Measurements from ENCODE around the gene ATP2A3. TPM values are rescaled to one million over a fixed set of nuclear protein-coding genes. Genes with fewer than 3 reads are reported as not detected.

ATP2A3 gene
- total RNA-seq, 2 donors from 2014 or later, result 16.3 to 44.5 TPM

DNA sequence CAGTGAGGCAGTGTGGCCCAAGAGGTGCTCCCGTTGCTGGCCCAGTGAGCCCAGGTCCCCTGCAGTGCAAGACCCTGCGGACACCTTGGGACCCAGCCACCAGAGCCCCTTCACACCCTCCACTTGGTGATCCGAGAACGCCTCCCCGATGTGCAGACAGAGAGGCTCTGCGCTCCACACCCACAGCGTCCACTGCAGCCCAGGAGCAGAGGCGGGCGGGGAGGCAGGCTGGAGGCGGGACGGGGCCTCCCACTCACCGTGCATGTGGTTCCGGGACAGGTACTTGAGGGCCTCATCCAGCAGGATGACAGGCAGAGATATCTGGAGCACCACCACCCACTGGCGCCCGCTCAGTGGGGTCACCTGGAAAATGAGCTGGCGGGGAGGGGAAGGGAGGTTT lies 35.8 kb downstream of the ATP2A3 start:
- intact Hi-C loops (cut with DNase I), result no loop called here
- no peaks in the 10 kb centered on the region for H3K36me3 ChIP-seq

DNA sequence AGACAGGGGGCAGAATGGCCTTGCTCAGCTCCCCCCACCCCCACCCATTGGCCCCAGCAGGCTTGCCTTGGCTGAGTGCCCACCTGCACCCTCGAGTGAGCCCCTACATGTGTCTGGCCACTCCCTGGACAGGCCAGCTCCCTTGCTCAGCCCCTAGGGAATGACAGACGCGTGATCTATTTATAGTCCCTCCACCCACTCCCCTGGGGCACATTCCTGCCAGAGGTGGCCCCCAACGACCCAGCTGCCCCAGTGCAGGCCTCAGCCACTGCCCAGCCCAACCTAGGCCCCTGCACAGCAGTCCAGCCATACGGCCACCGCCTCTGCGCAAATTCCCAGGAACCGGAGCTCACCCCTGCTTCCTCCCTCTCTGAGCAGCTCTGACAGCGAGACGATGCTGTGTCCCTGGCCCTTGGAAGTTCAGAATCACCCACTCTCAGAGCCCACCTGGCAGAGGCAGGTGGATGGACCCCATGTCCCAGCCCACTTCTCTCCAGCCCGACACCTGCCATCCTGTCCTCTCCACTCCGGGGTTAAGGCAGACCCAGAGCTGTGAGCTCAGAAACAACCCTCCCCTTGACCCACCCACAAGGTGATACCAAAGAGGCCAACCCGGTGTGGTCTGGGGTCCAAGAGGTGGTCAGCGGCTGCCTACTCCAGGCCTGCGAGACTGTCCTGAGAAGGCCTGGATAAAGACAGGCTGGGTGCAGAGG lies 36.5 kb downstream of the ATP2A3 start:
- H3K4me1 ChIP-seq (replicated peaks), result no peaks in the 10 kb centered on the region
- H3K27me3 ChIP-seq (replicated peaks; ENCODE audit: insufficient read depth), result no peaks in the 10 kb centered on the region
- TF ChIP-seq POLR2AphosphoS5 (IDR thresholded peaks at IDR 0.05), result no peak
- TF ChIP-seq, protein P1, sequence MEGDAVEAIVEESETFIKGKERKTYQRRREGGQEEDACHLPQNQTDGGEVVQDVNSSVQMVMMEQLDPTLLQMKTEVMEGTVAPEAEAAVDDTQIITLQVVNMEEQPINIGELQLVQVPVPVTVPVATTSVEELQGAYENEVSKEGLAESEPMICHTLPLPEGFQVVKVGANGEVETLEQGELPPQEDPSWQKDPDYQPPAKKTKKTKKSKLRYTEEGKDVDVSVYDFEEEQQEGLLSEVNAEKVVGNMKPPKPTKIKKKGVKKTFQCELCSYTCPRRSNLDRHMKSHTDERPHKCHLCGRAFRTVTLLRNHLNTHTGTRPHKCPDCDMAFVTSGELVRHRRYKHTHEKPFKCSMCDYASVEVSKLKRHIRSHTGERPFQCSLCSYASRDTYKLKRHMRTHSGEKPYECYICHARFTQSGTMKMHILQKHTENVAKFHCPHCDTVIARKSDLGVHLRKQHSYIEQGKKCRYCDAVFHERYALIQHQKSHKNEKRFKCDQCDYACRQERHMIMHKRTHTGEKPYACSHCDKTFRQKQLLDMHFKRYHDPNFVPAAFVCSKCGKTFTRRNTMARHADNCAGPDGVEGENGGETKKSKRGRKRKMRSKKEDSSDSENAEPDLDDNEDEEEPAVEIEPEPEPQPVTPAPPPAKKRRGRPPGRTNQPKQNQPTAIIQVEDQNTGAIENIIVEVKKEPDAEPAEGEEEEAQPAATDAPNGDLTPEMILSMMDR (IDR thresholded peaks at IDR 0.05), result no peak
- TF ChIP-seq POLR2A (IDR thresholded peaks at IDR 0.05), result no peak
- no peak overlapping the region for H3K27ac ChIP-seq
- no peaks in the 10 kb centered on the region for H3K36me3 ChIP-seq
- H3K9me3 ChIP-seq, result no peaks in the 10 kb centered on the region
- intact Hi-C loops (cut with DNase I), result no loop called here
- WGBS, result 83% methylated on average over 15 of the region's 15 CpGs
- no peak for DNase-seq (ENCODE audit: low spot score)
- no peak overlapping the region for H3K4me3 ChIP-seq

More for the DNA sequence above, 35.8 kb downstream of the ATP2A3 start:
- no peaks in the 10 kb centered on the region for H3K27me3 ChIP-seq (replicated peaks; ENCODE audit: insufficient read depth)
- no peak overlapping the region for H3K4me3 ChIP-seq
- WGBS, result 78% methylated on average over 15 of the region's 16 CpGs
- no peak for TF ChIP-seq POLR2A (IDR thresholded peaks at IDR 0.05)
- no peak for TF ChIP-seq POLR2AphosphoS5 (IDR thresholded peaks at IDR 0.05)
- TF ChIP-seq, protein P1 (IDR thresholded peaks at IDR 0.05), result no peak
- DNase-seq (ENCODE audit: low spot score), result no peak
- H3K4me1 ChIP-seq (replicated peaks), result no peaks in the 10 kb centered on the region
- no peak overlapping the region for H3K27ac ChIP-seq
- H3K9me3 ChIP-seq, result no peaks in the 10 kb centered on the region

DNA sequence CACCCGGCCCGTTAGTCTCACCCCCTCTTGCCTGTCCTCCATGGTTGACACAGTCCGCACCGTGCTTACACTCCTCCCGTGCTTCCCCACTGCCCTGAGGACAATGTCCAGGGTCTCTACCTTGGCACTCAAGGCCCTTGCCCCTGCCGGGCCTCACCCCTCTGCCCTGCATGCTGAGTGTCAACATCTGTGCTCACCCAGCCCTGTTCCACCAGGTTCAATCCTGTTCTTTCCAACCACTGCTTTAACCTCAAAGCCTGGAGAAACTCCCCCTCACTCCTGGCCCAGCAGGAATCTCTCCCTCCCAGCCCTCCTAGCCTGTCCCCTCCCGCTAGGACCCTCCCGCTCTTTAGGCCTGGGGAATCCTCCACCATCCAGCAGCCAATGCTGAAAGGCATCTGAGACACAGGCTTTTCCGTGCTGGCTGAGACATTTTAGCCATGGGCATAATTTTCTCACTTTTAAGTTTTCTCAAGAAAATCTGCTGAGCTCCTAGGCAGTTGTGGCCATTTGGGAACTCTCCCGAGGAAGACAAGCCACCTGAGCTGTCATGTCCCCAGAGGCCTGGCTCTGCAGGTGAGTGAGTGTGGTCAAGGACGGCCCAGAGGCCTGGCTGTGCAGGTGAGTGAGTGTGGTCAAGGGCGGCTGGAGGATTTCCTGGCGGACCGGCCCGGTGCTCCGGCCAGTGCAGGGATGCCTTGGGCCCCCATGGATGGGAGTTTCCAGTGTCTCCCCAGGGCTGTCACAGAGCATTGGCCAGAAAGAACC lies 37.2 kb downstream of the ATP2A3 start:
- no peaks in the 10 kb centered on the region for H3K4me1 ChIP-seq (replicated peaks)
- no peak overlapping the region for H3K27ac ChIP-seq
- TF ChIP-seq, protein P1 (IDR thresholded peaks at IDR 0.05), result no peak
- TF ChIP-seq POLR2A (IDR thresholded peaks at IDR 0.05) (no peak), POLR2AphosphoS5 (IDR thresholded peaks at IDR 0.05) (no peak)
- H3K27me3 ChIP-seq (replicated peaks; ENCODE audit: insufficient read depth), result no peaks in the 10 kb centered on the region
- no peaks in the 10 kb centered on the region for H3K36me3 ChIP-seq
- intact Hi-C loops (cut with DNase I), result no loop called here
- H3K4me3 ChIP-seq, result no peak overlapping the region
- DNase-seq (ENCODE audit: low spot score), result no peak
- no peaks in the 10 kb centered on the region for H3K9me3 ChIP-seq
- WGBS, result 86% methylated on average over 16 of the region's 16 CpGs

DNA sequence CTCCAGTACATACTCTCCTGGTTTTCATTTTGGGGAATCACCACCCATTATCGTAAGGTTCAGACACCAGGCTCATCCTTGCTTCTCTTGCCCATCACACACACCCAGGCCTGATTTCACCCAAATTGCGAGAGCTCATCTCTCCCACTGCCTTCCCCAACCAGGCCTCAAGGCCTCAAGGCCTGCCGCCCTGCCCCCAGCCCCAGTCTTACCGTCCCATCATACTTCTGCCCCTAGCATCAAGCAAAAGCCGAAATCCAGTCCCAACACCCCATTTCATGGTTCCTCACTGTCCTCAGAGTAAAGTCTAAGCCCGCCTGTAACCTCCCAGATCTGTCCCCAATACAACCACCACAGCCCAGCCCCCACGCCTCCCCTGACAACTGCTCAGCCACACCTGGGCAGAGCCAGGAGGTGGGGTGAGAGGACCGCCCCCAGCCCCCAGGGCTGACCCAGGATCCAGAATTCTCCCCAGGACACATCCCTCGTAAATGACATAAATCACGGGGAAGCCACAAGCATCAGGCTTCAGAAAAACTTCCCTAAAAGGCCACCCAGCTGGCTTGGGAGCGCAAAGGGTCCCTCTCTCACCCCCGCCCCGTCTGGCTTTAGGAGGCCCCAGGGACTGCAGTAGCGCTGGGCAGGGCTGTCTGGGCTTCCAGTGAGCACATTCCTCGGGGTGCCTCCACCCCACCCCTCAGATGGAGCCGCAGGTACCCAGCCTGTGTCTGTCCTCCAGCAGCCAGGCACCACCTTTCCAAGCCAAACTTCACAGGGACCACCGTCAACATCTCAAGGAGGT lies 38.4 kb downstream of the ATP2A3 start:
- H3K27ac ChIP-seq, result no peak overlapping the region
- no peaks in the 10 kb centered on the region for H3K36me3 ChIP-seq
- no peaks in the 10 kb centered on the region for H3K27me3 ChIP-seq (replicated peaks; ENCODE audit: insufficient read depth)
- DNase-seq (ENCODE audit: low spot score), result no peak
- intact Hi-C loops (cut with DNase I), result no loop called here
- 73% methylated on average over 17 of the region's 17 CpGs for WGBS
- no peaks in the 10 kb centered on the region for H3K9me3 ChIP-seq
- H3K4me1 ChIP-seq (replicated peaks), result no peaks in the 10 kb centered on the region
- TF ChIP-seq POLR2AphosphoS5 (IDR thresholded peaks at IDR 0.05), result no peak
- no peak for TF ChIP-seq POLR2A (IDR thresholded peaks at IDR 0.05)
- TF ChIP-seq, protein P1 (IDR thresholded peaks at IDR 0.05), result no peak
- no peak overlapping the region for H3K4me3 ChIP-seq

Measured in prostate gland (tissue), 2 donors.